ENCODE data around the gene OTOR.

The OTOR gene

GRCh38 chr20:16785226-16785625 lies 37.1 kb downstream of the OTOR start:
- TF ChIP-seq SIN3A (IDR thresholded peaks at IDR 0.05; ENCODE audit: borderline replicate concordance, insufficient read depth, low read length) (no peak), REST (IDR thresholded peaks at IDR 0.05; ENCODE audit: insufficient read depth in 1 of 2, low read depth in 2 of 2, low read length in 2 of 2) (no peak), FOXP2 (optimal IDR thresholded peaks at IDR 0.05; ENCODE audit: borderline replicate concordance, extremely low read depth, extremely low read length, insufficient read depth) (no peak), POLR2AphosphoS5 (IDR thresholded peaks at IDR 0.05; ENCODE audit: low read depth, low read length) (no peak), TAF1 (IDR thresholded peaks at IDR 0.05; ENCODE audit: borderline replicate concordance, insufficient read depth, low read length) (no peak)
